BJ (cell line): Measurements from ENCODE around the gene CHN2. TPM values are rescaled to one million over a fixed set of nuclear protein-coding genes. Genes with fewer than 3 reads are reported as not detected.

Source experiments
- CTCF ChIA-PET: fragments of 350-600 bp; formaldehyde crosslinking; extraction: SDS; loops from one replicate; lab custom pipeline; 2021; ENCODE audit warnings: antibody characterized with exemption, inconsistent platforms; lab: Yijun Ruan, JAX
- POLR2A ChIA-PET: fragments of 300-600 bp; sonication (Branson Sonifier 250); formaldehyde crosslinking; extraction: SDS; loops from one replicate; lab custom pipeline; 2021; ENCODE audit warnings: antibody characterized with exemption; lab: Charles Lee
- DNase-seq: peaks from one replicate; pipeline ENCODE4 v3.0.0-alpha.2; 2011; ENCODE audit warnings: low read depth
- H3K27me3 ChIP-seq: 2 replicates; pipeline ENCODE4 v1.6.0; 2011; ENCODE audit warnings: low read length; ENCODE audit not compliant: control insufficient read depth, insufficient read depth
- H3K36me3 ChIP-seq: 2 replicates; pipeline ENCODE4 v1.5.1; 2011; ENCODE audit warnings: low read length; ENCODE audit not compliant: control insufficient read depth, insufficient read depth
- H3K4me3 ChIP-seq: 2 replicates; pipeline ENCODE4 v1.5.1; 2011; ENCODE audit warnings: low read depth, mild to moderate bottlenecking, control low read depth, low read length
- polyA plus RNA-seq: library from polyadenylated mRNA; depleted of rRNA; stranded (reverse); fragments of >200 nt; gene quantifications from 2 replicates; pipeline ENCODE4 v1.2.3, GENCODE V29; 2011
- TF ChIP-seq, protein P1 (sequence below): IDR thresholded peaks from 2 replicates; pipeline ENCODE4 v1.5.1; 2011; ENCODE audit warnings: low read depth, mild to moderate bottlenecking, control low read depth, inconsistent platforms, low read length, moderate library complexity; ENCODE audit not compliant: insufficient read depth

Gene CHN2
- polyA plus RNA-seq, 1 experiment: not detected

DNA sequence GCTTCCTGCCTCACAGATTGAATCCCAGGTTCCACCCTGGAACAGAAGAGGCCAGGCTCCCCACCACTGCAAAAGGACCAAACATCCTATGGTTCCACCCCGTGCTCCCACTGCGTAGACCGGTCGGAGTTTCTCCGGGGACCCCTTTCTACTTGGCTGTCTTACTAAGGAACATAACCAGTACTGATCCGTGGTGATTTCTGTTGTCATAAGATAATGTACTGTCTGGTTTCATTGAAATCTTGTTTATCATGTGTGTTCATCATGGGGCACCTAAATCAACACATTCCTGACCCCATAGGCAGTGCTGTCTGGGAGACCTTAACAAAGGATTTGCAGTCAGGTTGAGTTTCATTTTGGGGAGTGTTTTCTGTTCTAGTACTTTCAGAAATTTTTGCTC, 104.5 kb downstream of the CHN2 start:
- POLR2A ChIA-PET: no interaction called here
- no peaks in the 10 kb centered on the region for H3K27me3 ChIP-seq
- no peaks in the 10 kb centered on the region for H3K36me3 ChIP-seq
- CTCF ChIA-PET: no interaction called here
- no peak for DNase-seq
- TF ChIP-seq, protein P1, sequence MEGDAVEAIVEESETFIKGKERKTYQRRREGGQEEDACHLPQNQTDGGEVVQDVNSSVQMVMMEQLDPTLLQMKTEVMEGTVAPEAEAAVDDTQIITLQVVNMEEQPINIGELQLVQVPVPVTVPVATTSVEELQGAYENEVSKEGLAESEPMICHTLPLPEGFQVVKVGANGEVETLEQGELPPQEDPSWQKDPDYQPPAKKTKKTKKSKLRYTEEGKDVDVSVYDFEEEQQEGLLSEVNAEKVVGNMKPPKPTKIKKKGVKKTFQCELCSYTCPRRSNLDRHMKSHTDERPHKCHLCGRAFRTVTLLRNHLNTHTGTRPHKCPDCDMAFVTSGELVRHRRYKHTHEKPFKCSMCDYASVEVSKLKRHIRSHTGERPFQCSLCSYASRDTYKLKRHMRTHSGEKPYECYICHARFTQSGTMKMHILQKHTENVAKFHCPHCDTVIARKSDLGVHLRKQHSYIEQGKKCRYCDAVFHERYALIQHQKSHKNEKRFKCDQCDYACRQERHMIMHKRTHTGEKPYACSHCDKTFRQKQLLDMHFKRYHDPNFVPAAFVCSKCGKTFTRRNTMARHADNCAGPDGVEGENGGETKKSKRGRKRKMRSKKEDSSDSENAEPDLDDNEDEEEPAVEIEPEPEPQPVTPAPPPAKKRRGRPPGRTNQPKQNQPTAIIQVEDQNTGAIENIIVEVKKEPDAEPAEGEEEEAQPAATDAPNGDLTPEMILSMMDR: no peak
- H3K4me3 ChIP-seq: no peak overlapping the region

GRCh38 chr7:29300026-29300480, 105.5 kb downstream of the CHN2 start:
- H3K36me3 ChIP-seq: no peaks in the 10 kb centered on the region
- ChIA-PET CTCF (no interaction called here), POLR2A (no interaction called here)
- no peak overlapping the region for H3K4me3 ChIP-seq
- TF ChIP-seq, protein P1: no peak
- no peaks in the 10 kb centered on the region for H3K27me3 ChIP-seq
- DNase-seq: no peak

DNA sequence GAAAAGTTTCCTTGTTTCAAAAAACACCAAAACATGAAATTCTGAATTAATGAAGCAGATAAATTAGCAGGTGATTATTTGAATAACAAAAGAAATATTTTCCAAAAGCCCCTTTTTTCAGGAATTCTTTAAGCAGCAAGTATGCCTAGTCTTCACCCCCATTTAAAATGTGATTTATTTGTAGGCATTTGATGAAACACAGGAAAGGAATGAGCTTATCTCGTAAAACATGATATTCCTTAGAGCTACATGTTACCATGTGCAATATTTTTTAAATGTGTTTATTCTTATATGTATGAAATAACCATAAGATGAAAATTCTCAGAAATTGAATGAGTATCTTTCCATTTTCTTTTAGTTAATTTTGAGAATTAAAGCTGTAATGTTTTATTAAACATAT, 106.1 kb downstream of the CHN2 start:
- POLR2A ChIA-PET: no interaction called here
- H3K27me3 ChIP-seq: no peaks in the 10 kb centered on the region

DNA sequence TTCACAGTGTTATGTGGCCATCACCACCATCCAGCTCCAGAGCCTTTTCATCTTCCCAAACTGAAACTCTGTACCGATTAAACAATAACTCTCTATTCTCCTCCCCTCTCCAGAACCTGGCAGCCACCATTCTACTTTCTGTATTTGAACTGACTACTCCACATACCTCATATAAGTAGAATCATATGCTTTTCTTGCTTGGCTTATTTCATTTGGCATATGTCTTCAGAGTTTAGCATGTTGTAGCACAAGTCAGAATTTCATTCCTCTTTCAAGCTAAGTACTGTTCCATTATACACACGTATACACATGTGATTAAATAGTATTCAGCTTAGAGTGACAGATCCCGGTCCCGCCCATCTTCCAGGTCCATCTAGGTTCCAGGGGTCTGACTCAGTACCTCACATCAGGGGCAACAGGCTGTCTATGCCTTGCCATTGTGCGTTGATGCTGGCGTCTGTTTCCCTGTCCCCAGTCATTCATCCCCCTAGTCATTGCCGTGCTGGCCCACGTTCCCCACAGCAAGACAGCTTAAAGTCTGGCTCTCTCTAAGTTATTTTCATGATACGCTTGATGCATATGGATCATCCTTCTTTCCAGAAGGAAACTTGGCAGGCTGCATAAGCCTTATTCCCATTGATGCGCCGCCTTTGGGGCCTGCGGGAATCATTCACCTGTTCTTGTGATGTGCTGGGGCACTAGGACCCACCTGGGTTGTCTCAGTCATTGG, 108.3 kb downstream of the CHN2 start:
- no peaks in the 10 kb centered on the region for H3K27me3 ChIP-seq
- ChIA-PET POLR2A (no interaction called here), CTCF (interaction anchor here (0.7 kb wide), 1 partner anchor 114 kb away, joined by 3 read pairs; no protein-coding TSS in a partner anchor)

More for the DNA sequence above, 106.1 kb downstream of the CHN2 start:
- CTCF ChIA-PET: no interaction called here
- no peak for DNase-seq
- no peak overlapping the region for H3K4me3 ChIP-seq
- TF ChIP-seq, protein P1: no peak
- no peaks in the 10 kb centered on the region for H3K36me3 ChIP-seq

DNA sequence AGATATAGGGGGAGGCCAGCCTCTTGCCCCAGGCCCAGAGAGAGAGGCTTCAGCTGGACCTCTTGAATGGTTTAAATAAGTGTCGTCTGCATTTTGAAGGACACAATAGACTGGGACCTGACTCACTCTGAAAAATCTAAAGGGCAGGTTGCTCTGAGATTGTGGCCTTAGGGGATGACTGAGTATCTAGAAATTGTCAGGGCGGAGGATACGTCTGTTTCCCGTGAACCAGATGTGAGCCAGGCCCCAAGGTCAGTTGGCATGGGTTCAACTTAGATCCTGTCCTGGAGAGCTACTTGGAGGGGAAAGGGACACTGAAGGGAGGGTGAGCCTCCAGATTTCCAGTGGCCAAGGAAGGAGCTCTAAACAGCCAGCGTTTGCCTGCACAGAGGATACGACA, 110.2 kb downstream of the CHN2 start:
- H3K4me3 ChIP-seq: no peak overlapping the region
- H3K27me3 ChIP-seq: no peaks in the 10 kb centered on the region
- TF ChIP-seq, protein P1: no peak
- ChIA-PET POLR2A (no interaction called here), CTCF (no interaction called here)
- no peaks in the 10 kb centered on the region for H3K36me3 ChIP-seq
- no peak for DNase-seq

More for the DNA sequence above, 108.3 kb downstream of the CHN2 start:
- no peak overlapping the region for H3K4me3 ChIP-seq
- TF ChIP-seq, protein P1: no peak
- no peak for DNase-seq
- H3K36me3 ChIP-seq: no peaks in the 10 kb centered on the region
